Endothelial cell (in vitro differentiated cells): ENCODE data around the gene PLCH2. TPM values are rescaled to one million over a fixed set of nuclear protein-coding genes. Genes with fewer than 3 reads are reported as not detected.

Source experiments
- DNase-seq: peaks from one replicate; pipeline ENCODE4 v3.0.0; 2021; ENCODE audit warnings: low spot score
- H3K27ac Mint-ChIP-seq: one replicate; pipeline ENCODE4 v1.8.0; 2021; ENCODE audit warnings: mixed read lengths, inconsistent platforms; ENCODE audit not compliant: unreplicated experiment
- H3K27me3 Mint-ChIP-seq: one replicate; pipeline ENCODE4 v1.8.0; 2021; ENCODE audit warnings: mild to moderate bottlenecking, moderate library complexity, mixed read lengths, inconsistent platforms; ENCODE audit not compliant: unreplicated experiment
- H3K36me3 Mint-ChIP-seq: one replicate; pipeline ENCODE4 v1.8.0; 2021; ENCODE audit warnings: mild to moderate bottlenecking, low read depth, mixed read lengths, inconsistent platforms; ENCODE audit not compliant: unreplicated experiment
- H3K4me1 Mint-ChIP-seq: one replicate; pipeline ENCODE4 v1.8.0; 2021; ENCODE audit warnings: mild to moderate bottlenecking, mixed read lengths, inconsistent platforms; ENCODE audit not compliant: unreplicated experiment
- H3K4me3 Mint-ChIP-seq: one replicate; pipeline ENCODE4 v1.8.0; 2021; ENCODE audit warnings: mild to moderate bottlenecking, mixed read lengths, inconsistent platforms; ENCODE audit not compliant: unreplicated experiment
- H3K9me3 Mint-ChIP-seq: one replicate; pipeline ENCODE4 v1.8.0; 2021; ENCODE audit warnings: mixed read lengths, inconsistent platforms; ENCODE audit not compliant: unreplicated experiment
- total RNA-seq: library from RNA; stranded (reverse); fragmentation: NEBNext Ultra II Directional; extraction: Animal tissue kit (Norgen Biotek cat#: 25700); gene quantifications from one replicate; pipeline ENCODE4 v1.2.1, GENCODE V29; 2021; ENCODE audit not compliant: unreplicated experiment
- TF ChIP-seq, protein P1 (sequence below): fragments of 200-600 bp; sonication (generic); IDR thresholded peaks from one replicate; pipeline ENCODE4 v1.5.0; 2021; ENCODE audit warnings: antibody characterized with exemption; ENCODE audit not compliant: unreplicated experiment

PLCH2 gene
- total RNA-seq, 1 donor from 2014 or later, result not detected

DNA sequence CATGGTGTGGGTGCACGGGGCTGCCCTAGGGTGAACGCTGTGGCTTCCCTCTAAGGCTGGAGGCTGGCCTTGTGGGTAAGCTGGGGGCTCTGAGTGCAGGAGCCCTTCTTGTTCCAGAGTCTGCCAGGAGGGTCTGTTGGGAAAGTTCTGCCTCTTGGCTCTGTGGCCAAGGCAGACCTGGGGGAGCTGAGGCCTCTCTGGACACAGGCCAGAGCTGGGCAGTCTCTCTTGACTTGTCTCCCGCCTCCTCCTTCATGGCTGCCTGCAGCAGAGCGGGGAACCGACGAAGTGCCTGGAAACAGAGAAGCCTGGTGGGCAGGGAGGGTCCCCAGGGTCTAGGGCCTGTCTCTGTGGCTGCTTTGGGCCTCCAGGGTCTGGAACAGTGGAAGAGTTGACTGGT is 33.4 kb upstream of the PLCH2 start:
- no peak for DNase-seq
- Mint-ChIP-seq H3K27me3 (peaks cover 16% of the 10 kb centered on the region), H3K9me3 (no peaks in the 10 kb centered on the region), H3K4me1 (no peaks in the 10 kb centered on the region), H3K4me3 (no peak overlapping the region), H3K27ac (no peak overlapping the region), H3K36me3 (no peaks in the 10 kb centered on the region)
- TF ChIP-seq, protein P1, sequence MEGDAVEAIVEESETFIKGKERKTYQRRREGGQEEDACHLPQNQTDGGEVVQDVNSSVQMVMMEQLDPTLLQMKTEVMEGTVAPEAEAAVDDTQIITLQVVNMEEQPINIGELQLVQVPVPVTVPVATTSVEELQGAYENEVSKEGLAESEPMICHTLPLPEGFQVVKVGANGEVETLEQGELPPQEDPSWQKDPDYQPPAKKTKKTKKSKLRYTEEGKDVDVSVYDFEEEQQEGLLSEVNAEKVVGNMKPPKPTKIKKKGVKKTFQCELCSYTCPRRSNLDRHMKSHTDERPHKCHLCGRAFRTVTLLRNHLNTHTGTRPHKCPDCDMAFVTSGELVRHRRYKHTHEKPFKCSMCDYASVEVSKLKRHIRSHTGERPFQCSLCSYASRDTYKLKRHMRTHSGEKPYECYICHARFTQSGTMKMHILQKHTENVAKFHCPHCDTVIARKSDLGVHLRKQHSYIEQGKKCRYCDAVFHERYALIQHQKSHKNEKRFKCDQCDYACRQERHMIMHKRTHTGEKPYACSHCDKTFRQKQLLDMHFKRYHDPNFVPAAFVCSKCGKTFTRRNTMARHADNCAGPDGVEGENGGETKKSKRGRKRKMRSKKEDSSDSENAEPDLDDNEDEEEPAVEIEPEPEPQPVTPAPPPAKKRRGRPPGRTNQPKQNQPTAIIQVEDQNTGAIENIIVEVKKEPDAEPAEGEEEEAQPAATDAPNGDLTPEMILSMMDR, result no peak

DNA sequence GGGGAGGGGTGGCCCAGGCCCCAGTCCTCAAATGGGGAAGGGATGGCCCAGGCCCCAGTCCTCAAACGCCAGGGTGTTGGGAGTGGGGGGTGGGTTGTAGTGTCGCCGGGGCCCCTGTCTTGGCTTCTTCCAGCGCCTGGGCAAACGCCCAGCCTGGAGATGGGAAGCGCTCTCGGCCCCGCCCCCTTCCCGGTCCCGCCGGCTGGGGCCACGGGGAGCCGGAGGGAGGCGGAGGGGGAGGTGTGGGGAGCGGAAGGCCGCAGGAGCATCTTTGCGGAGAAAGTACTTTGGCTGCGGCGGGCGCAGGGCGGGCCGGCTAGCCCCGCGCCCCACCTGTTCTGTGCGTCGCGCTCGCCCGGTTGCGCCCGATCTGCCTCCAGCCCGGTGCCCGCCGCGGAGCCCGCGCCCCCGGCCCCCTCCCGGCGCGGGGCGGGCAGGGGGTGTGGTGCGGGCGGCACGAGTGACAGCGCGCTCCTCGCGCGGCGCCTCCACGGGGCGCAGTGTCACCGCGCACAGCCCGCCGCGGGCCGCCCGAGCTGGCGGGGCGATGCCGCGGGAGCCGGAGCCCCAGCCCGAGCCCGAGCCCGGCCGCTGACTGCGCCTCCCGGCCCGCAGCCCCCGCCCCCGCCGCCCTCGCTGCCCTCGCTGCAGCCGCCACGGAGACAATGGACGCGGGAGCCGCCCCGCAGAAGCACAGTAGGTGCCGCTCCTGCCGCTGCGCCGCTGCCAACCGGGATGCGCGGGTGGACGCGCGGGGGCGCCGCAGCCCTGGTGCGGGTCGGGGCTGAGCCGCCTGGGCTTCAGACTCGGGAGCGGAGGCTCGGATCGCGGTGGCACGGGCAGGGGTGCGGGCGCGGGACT is 32.6 kb upstream of the PLCH2 start:
- Mint-ChIP-seq H3K9me3 (no peaks in the 10 kb centered on the region), H3K36me3 (no peaks in the 10 kb centered on the region), H3K27ac (no peak overlapping the region), H3K4me3 (no peak overlapping the region), H3K27me3 (peaks cover 16% of the 10 kb centered on the region), H3K4me1 (no peaks in the 10 kb centered on the region)
- peak; percentile 52 for DNase-seq
- TF ChIP-seq, protein P1, result no peak

DNA sequence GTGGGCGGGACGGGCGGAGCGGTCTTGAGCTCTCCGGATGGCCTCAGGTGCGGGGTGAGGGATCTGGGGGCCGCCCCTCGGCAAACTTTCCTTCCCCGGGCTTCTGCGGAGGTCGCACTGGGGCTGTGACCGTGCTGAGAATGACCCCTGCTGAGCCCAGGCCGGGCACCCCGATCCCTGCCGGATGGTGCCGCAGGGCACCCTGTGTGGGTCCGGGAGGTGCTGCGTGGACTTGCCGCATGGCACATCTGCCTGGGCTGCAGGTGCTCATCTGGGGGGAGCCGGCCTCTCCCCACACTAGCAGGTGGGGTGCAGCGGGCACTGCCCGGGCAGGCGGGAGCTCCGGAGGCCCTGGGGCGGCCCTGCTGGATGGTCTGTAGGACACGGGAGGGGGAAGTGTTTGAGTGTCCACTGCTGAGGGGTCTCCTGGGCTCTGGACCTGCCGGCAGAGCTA is 31.9 kb upstream of the PLCH2 start:
- no peak for DNase-seq
- Mint-ChIP-seq H3K27ac (no peak overlapping the region), H3K27me3 (peaks cover 16% of the 10 kb centered on the region), H3K4me1 (no peaks in the 10 kb centered on the region), H3K4me3 (no peak overlapping the region), H3K9me3 (no peaks in the 10 kb centered on the region), H3K36me3 (no peaks in the 10 kb centered on the region)
- TF ChIP-seq, protein P1, result no peak

DNA sequence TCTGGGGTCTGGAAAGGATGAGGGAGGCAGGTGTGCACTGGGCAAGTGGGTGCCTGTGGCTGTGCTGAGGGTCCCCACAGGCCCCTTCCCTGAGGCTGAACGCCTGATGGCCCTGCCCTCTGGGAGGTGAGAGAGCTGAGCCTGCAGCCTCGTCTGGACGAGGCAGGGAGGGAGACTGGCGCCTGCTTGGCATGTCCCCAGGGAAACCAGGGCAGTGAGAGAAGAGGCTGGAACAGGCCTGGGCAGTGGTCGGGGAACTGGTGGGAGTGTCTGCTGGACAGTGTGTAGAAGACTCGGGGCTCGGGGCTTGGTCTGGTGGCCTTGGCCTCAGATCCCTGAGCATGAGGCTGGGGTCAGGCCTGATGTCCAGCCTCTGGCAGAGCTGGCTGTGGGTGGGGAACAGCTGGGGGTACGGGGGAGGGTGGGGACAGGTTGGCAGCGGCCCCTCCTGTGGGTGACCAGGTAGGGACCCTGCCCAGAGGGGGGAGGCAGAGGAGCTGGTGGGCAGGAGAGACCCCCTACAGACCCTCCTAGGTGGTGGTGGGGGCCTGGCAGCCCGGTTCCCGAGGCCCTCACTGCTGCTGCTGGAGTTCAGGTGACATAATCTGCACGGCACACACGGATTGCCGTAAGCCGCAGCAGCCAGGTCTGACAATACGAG is 30.8 kb upstream of the PLCH2 start:
- Mint-ChIP-seq H3K9me3 (no peaks in the 10 kb centered on the region), H3K4me1 (no peaks in the 10 kb centered on the region), H3K27ac (no peak overlapping the region), H3K4me3 (no peak overlapping the region), H3K36me3 (no peaks in the 10 kb centered on the region), H3K27me3 (peaks cover 8% of the 10 kb centered on the region)
- no peak for DNase-seq
- TF ChIP-seq, protein P1, result no peak

DNA sequence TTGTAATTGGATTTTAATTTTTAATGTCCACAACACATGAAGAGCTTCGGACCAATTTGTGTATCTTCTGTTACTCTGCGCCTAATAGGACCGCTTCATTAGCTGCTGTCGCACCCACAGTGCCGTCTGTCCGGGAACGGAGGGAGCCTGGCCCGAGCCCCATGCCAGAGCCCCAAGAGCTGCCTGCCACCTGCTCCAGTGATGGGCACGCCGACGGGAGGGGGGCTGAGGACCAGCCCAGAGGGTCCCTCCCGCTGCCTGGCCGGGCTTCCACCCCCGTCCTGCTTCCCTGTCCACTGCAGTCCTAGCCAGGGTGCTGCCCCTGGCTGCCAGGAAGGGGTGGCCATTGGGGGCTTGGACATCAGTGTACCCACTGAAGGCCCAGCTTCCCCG is 30.3 kb upstream of the PLCH2 start:
- Mint-ChIP-seq H3K4me3 (no peak overlapping the region), H3K36me3 (no peaks in the 10 kb centered on the region), H3K27me3 (peaks cover 5% of the 10 kb centered on the region), H3K27ac (no peak overlapping the region), H3K9me3 (no peaks in the 10 kb centered on the region), H3K4me1 (no peaks in the 10 kb centered on the region)
- no peak for DNase-seq
- TF ChIP-seq, protein P1, result no peak
